ENCODE data around the gene ZNF827.
A peak's percentile ranks its signal among the peaks of the same experiment; 100 is the strongest.

ZNF827 gene

GRCh38 chr4:145931403-145931802 is 7.2 kb downstream of the ZNF827 start:
- no peak overlapping the region for H3K9ac ChIP-seq (ENCODE audit: low read depth, low read length)
- no peak overlapping the region for H3K27ac ChIP-seq (ENCODE audit: low read depth, low read length)
- H3K4me3 ChIP-seq (ENCODE audit: low read depth, low read length), result no peak overlapping the region
- H3K9me3 ChIP-seq (ENCODE audit: control insufficient read depth, insufficient read depth, low read length), result no peaks in the 10 kb centered on the region
- no peaks in the 10 kb centered on the region for H3K27me3 ChIP-seq (ENCODE audit: control insufficient read depth, insufficient read depth, low read length)
- H3K36me3 ChIP-seq (ENCODE audit: control insufficient read depth, insufficient read depth, low read length), result 0 out of 2 replicates have a peak, but pooled peaks cover 5% of the 10 kb centered on the region
- H3K4me1 ChIP-seq (ENCODE audit: control insufficient read depth, insufficient read depth, low read length), result peaks cover 37% of the 10 kb centered on the region

- H3K9ac ChIP-seq (ENCODE audit: low read depth, low read length), result no peak overlapping the region
- H3K9me3 ChIP-seq (ENCODE audit: control insufficient read depth, insufficient read depth, low read length), result no peaks in the 10 kb centered on the region
- H3K27ac ChIP-seq (ENCODE audit: low read depth, low read length), result no peak overlapping the region
- no peaks in the 10 kb centered on the region for H3K27me3 ChIP-seq (ENCODE audit: control insufficient read depth, insufficient read depth, low read length)
- no peak overlapping the region for H3K4me3 ChIP-seq (ENCODE audit: low read depth, low read length)
- 0 out of 2 replicates have a peak, but pooled peaks cover 5% of the 10 kb centered on the region for H3K36me3 ChIP-seq (ENCODE audit: control insufficient read depth, insufficient read depth, low read length)
- peaks cover 37% of the 10 kb centered on the region for H3K4me1 ChIP-seq (ENCODE audit: control insufficient read depth, insufficient read depth, low read length)
Measured at GRCh38 chr4:145930592-145930991, 8.0 kb downstream of the ZNF827 start.

- no peak overlapping the region for H3K4me3 ChIP-seq (ENCODE audit: low read depth, low read length)
- H3K9ac ChIP-seq (ENCODE audit: low read depth, low read length), result no peak overlapping the region
- no peak overlapping the region for H3K27ac ChIP-seq (ENCODE audit: low read depth, low read length)
- 0 out of 2 replicates have a peak, but pooled peaks cover 5% of the 10 kb centered on the region for H3K36me3 ChIP-seq (ENCODE audit: control insufficient read depth, insufficient read depth, low read length)
- peaks cover 27% of the 10 kb centered on the region for H3K4me1 ChIP-seq (ENCODE audit: control insufficient read depth, insufficient read depth, low read length)
- no peaks in the 10 kb centered on the region for H3K27me3 ChIP-seq (ENCODE audit: control insufficient read depth, insufficient read depth, low read length)
- H3K9me3 ChIP-seq (ENCODE audit: control insufficient read depth, insufficient read depth, low read length), result no peaks in the 10 kb centered on the region
Measured at GRCh38 chr4:145929415-145930178, 9.0 kb downstream of the ZNF827 start.

- Histone ChIP-seq H3K9me3 (ENCODE audit: control insufficient read depth, insufficient read depth, low read length) (no peaks in the 10 kb centered on the region), H3K4me3 (ENCODE audit: low read depth, low read length) (no peak overlapping the region), H3K4me1 (ENCODE audit: control insufficient read depth, insufficient read depth, low read length) (peaks cover 19% of the 10 kb centered on the region), H3K9ac (ENCODE audit: low read depth, low read length) (no peak overlapping the region), H3K36me3 (ENCODE audit: control insufficient read depth, insufficient read depth, low read length) (0 out of 2 replicates have a peak, but pooled peaks cover 5% of the 10 kb centered on the region), H3K27ac (ENCODE audit: low read depth, low read length) (no peak overlapping the region), H3K27me3 (ENCODE audit: control insufficient read depth, insufficient read depth, low read length) (no peaks in the 10 kb centered on the region)
Measured at GRCh38 chr4:145928748-145929147, 9.9 kb downstream of the ZNF827 start.

- Histone ChIP-seq H3K9me3 (ENCODE audit: control insufficient read depth, insufficient read depth, low read length) (no peaks in the 10 kb centered on the region), H3K27me3 (ENCODE audit: control insufficient read depth, insufficient read depth, low read length) (no peaks in the 10 kb centered on the region), H3K36me3 (ENCODE audit: control insufficient read depth, insufficient read depth, low read length) (no peaks in the 10 kb centered on the region), H3K4me3 (ENCODE audit: low read depth, low read length) (no peak overlapping the region), H3K9ac (ENCODE audit: low read depth, low read length) (no peak overlapping the region), H3K27ac (ENCODE audit: low read depth, low read length) (no peak overlapping the region), H3K4me1 (ENCODE audit: control insufficient read depth, insufficient read depth, low read length) (peaks cover 11% of the 10 kb centered on the region)
Measured at GRCh38 chr4:145927030-145927429, 11.6 kb downstream of the ZNF827 start.

- Histone ChIP-seq H3K4me1 (ENCODE audit: control insufficient read depth, insufficient read depth, low read length) (peaks cover 12% of the 10 kb centered on the region; the same call in 1 of the 2 replicates), H3K36me3 (ENCODE audit: control insufficient read depth, insufficient read depth, low read length) (no peaks in the 10 kb centered on the region), H3K9me3 (ENCODE audit: control insufficient read depth, insufficient read depth, low read length) (no peaks in the 10 kb centered on the region), H3K27ac (ENCODE audit: low read depth, low read length) (no peak overlapping the region), H3K27me3 (ENCODE audit: control insufficient read depth, insufficient read depth, low read length) (no peaks in the 10 kb centered on the region), H3K9ac (ENCODE audit: low read depth, low read length) (no peak overlapping the region), H3K4me3 (ENCODE audit: low read depth, low read length) (no peak overlapping the region)
Measured at GRCh38 chr4:145921231-145921630, 17.4 kb downstream of the ZNF827 start.

- Histone ChIP-seq H3K27me3 (ENCODE audit: control insufficient read depth, insufficient read depth, low read length) (no peaks in the 10 kb centered on the region), H3K27ac (ENCODE audit: low read depth, low read length) (no peak overlapping the region), H3K9ac (ENCODE audit: low read depth, low read length) (no peak overlapping the region), H3K9me3 (ENCODE audit: control insufficient read depth, insufficient read depth, low read length) (no peaks in the 10 kb centered on the region), H3K4me1 (ENCODE audit: control insufficient read depth, insufficient read depth, low read length) (peaks cover 14% of the 10 kb centered on the region; the same call in 1 of the 2 replicates), H3K4me3 (ENCODE audit: low read depth, low read length) (no peak overlapping the region), H3K36me3 (ENCODE audit: control insufficient read depth, insufficient read depth, low read length) (no peaks in the 10 kb centered on the region)
Measured at GRCh38 chr4:145920205-145920604, 18.4 kb downstream of the ZNF827 start.

GRCh38 chr4:145912376-145912775 is 26.2 kb downstream of the ZNF827 start:
- no peak overlapping the region for H3K4me3 ChIP-seq (ENCODE audit: low read depth, low read length)
- H3K36me3 ChIP-seq (ENCODE audit: control insufficient read depth, insufficient read depth, low read length), result no peaks in the 10 kb centered on the region
- no peak overlapping the region for H3K9ac ChIP-seq (ENCODE audit: low read depth, low read length)

GRCh38 chr4:145909773-145910172 is 28.9 kb downstream of the ZNF827 start:
- peaks cover 48% of the 10 kb centered on the region for H3K4me1 ChIP-seq (ENCODE audit: control insufficient read depth, insufficient read depth, low read length)
- no peak overlapping the region for H3K9ac ChIP-seq (ENCODE audit: low read depth, low read length)
- no peaks in the 10 kb centered on the region for H3K9me3 ChIP-seq (ENCODE audit: control insufficient read depth, insufficient read depth, low read length)
- H3K36me3 ChIP-seq (ENCODE audit: control insufficient read depth, insufficient read depth, low read length), result no peaks in the 10 kb centered on the region
- no peak overlapping the region for H3K27ac ChIP-seq (ENCODE audit: low read depth, low read length)
- H3K27me3 ChIP-seq (ENCODE audit: control insufficient read depth, insufficient read depth, low read length), result no peaks in the 10 kb centered on the region
- H3K4me3 ChIP-seq (ENCODE audit: low read depth, low read length), result no peak overlapping the region

More at GRCh38 chr4:145912376-145912775, 26.2 kb downstream of the ZNF827 start:
- no peak overlapping the region for H3K27ac ChIP-seq (ENCODE audit: low read depth, low read length)
- no peaks in the 10 kb centered on the region for H3K9me3 ChIP-seq (ENCODE audit: control insufficient read depth, insufficient read depth, low read length)
- peaks cover 38% of the 10 kb centered on the region for H3K4me1 ChIP-seq (ENCODE audit: control insufficient read depth, insufficient read depth, low read length)
- H3K27me3 ChIP-seq (ENCODE audit: control insufficient read depth, insufficient read depth, low read length), result no peaks in the 10 kb centered on the region

GRCh38 chr4:145909281-145909715 is 29.3 kb downstream of the ZNF827 start:
- Histone ChIP-seq H3K9me3 (ENCODE audit: control insufficient read depth, insufficient read depth, low read length) (no peaks in the 10 kb centered on the region), H3K4me1 (ENCODE audit: control insufficient read depth, insufficient read depth, low read length) (peaks cover 43% of the 10 kb centered on the region), H3K4me3 (ENCODE audit: low read depth, low read length) (no peak overlapping the region), H3K9ac (ENCODE audit: low read depth, low read length) (no peak overlapping the region), H3K27ac (ENCODE audit: low read depth, low read length) (peak overlapping the region; percentile 16), H3K27me3 (ENCODE audit: control insufficient read depth, insufficient read depth, low read length) (no peaks in the 10 kb centered on the region), H3K36me3 (ENCODE audit: control insufficient read depth, insufficient read depth, low read length) (no peaks in the 10 kb centered on the region)

GRCh38 chr4:145907812-145908211 is 30.8 kb downstream of the ZNF827 start:
- Histone ChIP-seq H3K9ac (ENCODE audit: low read depth, low read length) (no peak overlapping the region), H3K4me1 (ENCODE audit: control insufficient read depth, insufficient read depth, low read length) (peaks cover 40% of the 10 kb centered on the region), H3K4me3 (ENCODE audit: low read depth, low read length) (no peak overlapping the region), H3K27ac (ENCODE audit: low read depth, low read length) (no peak overlapping the region), H3K27me3 (ENCODE audit: control insufficient read depth, insufficient read depth, low read length) (no peaks in the 10 kb centered on the region), H3K9me3 (ENCODE audit: control insufficient read depth, insufficient read depth, low read length) (no peaks in the 10 kb centered on the region), H3K36me3 (ENCODE audit: control insufficient read depth, insufficient read depth, low read length) (peaks cover 7% of the 10 kb centered on the region; the same call in 1 of the 2 replicates)

Data from HUES48 (cell line).